22Rv1 (cell line): ENCODE results near the gene TTC7B.

Source experiments
- H3K27ac ChIP-seq: fragments of 450-650 bp; 2 replicates; pipeline ENCODE4 v1.5.1; 2017
- ZFX ChIP-seq: fragments of 450-650 bp; IDR thresholded peaks from 2 replicates; pipeline ENCODE4 v1.6.1; 2017; ENCODE audit warnings: antibody characterized with exemption, borderline replicate concordance
- TF ChIP-seq, protein P1 (sequence below): fragments of 450-650 bp; IDR thresholded peaks from 2 replicates; pipeline ENCODE4 v1.5.1; 2017; ENCODE audit warnings: mild to moderate bottlenecking

Gene TTC7B

DNA sequence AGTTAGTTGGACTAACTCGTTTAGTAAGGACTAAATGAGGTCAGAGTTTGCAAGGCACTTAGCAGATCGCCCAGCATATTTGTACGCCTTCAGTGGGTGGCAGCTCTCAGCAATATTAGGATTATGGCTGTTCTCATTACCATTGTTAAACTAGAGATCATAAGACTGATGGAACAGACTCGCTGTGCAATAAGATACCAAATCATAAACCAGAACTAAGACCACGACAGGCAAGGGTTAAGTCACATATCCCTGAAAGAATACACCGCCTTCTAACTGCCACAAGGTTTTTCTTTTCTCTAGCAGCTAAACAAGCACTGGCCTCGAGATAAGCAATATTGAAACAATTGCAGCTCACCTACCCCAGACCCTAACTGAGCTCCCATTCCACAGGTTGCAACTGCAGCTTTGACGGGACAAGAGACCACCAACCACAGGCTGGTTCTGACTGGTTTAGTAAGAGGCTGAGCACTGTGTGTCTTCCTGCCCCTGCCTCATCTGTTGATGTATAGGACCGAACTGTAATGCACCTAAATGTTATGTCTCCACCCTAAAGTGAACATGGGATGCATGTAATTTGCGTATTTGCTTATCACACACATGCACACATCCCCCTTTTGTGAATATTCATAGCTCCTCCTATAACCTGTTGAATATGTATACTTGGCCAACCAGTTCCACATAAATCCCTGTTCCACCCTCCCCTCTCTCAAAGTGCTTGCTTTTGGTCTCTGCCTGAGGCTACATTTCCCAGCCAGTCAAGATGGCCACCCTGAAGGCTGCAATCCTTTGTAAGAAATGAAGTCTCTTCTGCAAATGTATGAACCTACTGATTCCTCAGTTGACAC, 266.2 kb downstream of the TTC7B start:
- TF ChIP-seq, protein P1, sequence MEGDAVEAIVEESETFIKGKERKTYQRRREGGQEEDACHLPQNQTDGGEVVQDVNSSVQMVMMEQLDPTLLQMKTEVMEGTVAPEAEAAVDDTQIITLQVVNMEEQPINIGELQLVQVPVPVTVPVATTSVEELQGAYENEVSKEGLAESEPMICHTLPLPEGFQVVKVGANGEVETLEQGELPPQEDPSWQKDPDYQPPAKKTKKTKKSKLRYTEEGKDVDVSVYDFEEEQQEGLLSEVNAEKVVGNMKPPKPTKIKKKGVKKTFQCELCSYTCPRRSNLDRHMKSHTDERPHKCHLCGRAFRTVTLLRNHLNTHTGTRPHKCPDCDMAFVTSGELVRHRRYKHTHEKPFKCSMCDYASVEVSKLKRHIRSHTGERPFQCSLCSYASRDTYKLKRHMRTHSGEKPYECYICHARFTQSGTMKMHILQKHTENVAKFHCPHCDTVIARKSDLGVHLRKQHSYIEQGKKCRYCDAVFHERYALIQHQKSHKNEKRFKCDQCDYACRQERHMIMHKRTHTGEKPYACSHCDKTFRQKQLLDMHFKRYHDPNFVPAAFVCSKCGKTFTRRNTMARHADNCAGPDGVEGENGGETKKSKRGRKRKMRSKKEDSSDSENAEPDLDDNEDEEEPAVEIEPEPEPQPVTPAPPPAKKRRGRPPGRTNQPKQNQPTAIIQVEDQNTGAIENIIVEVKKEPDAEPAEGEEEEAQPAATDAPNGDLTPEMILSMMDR, result no peak
- TF ChIP-seq ZFX, result no peak
- H3K27ac ChIP-seq, result no peak overlapping the region

DNA sequence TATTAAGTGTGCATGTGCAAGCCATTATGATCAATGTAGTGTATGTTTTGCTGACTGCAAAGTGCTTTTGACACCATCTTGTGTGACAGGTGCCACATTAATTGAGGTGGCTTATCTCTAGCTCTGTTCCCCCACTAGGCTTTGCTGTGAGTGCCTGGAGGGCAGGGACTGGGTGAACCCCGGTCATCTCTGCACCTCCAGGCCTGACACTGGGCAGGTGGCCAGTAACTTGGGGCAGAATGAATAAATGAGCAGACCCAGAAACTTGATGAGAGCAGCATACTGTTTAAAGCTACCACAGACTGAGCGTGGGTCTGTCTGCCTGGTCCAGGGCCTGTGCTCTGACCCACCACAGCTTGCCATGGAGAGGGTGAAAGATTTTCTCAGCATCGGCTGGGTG, 267.8 kb downstream of the TTC7B start:
- TF ChIP-seq, protein P1, result no peak
- TF ChIP-seq ZFX, result no peak
- no peak overlapping the region for H3K27ac ChIP-seq

DNA sequence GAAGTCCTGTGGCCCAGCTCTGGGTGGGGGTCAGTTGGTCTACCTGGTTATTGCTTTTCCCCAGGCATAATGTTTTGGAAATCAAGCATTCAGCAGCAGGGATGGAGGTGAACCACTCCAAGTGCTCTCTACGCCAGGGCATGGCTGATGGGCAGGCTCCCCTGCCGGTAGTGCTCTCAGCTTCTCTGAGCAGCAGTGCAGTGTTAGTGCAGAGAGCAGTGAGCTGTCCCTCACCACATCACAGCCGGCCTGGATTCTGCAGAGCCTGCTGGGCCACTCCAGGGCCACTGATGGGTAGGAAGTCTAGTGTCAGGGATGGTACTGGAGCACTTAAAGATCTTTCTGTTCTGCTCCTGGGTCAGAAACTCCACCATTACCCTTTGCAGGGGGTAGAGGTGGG, 268.3 kb downstream of the TTC7B start:
- no peak overlapping the region for H3K27ac ChIP-seq

DNA sequence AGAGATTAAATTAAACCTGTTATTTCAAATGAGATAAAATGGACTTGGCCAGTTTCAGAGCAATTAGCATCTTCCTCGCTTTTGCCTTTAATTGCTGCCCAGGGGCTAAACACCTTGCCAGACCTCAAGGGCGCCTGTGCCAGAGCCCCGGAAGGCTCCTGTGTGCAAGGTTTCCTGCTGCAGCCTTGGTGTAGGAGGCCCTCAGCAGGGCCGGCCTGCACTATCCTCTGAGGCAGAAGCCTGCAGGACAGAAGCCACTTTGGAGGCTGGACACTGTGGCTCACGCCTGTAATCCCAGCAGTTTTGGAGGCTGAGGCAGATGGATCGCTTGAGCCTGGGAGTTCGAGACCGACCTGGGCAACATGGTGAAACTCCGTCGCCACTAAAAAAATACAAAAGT, 269.0 kb downstream of the TTC7B start:
- no peak for TF ChIP-seq ZFX
- TF ChIP-seq, protein P1, result no peak
- no peak overlapping the region for H3K27ac ChIP-seq

More for the DNA sequence above, 268.3 kb downstream of the TTC7B start:
- TF ChIP-seq ZFX, result no peak
- TF ChIP-seq, protein P1, result no peak

DNA sequence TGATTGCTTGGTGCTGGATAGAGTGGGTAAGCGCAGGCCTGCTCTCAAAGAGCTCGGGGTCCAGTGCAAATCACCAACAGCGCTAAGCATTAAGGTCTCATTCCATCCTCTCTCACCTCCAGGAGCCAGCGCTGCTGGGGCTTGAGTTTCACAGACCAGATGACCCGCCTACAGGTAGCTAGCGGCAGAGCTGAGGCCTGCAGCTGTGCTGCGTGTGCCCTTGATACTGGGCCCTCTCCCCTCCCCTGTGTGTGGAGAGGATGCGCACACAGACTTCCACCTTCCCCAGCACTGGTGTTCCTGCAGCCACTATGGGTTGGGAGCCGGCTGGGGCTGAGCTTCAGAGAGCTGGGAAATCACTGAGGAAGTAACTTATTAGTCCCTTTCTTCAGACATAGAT, 269.5 kb downstream of the TTC7B start:
- no peak overlapping the region for H3K27ac ChIP-seq
- TF ChIP-seq ZFX, result no peak
- TF ChIP-seq, protein P1, result no peak

DNA sequence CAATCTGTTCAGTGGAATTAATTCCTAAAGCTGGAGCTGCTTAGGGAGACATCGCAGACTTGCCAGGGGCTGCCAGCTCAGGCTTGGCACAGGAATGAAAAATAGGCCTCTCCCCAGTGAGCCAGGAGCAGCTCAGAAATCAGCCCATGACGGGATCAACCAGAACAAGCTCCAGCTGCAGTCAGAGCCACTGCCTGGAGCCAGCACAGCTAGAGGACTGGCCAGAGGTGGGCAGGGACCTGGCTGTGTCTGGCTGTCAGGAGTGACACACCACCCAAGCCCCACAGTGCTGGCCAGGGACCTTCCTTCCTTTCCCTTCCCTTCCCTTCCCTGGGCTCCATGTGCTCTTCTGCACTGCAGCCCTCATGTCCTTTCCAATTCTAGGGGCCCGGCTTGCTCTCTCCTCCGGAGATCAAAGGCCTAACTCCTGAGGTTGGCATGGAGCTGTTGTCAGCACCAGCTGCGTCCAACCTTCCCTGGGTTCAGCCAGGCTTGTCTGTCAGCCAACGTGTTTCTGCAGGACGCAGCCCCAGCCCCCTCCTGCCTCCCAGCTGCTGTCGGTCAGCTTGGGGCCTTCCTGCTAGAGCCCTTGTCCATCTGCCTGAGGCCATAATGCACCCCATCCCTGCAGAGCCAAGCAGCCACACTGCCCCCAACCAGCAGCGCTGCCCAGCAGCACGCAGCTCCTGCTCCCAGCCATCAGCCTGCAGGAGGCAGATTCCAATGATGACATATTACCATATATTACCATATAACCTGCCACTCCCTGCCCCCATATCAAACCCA, 270.1 kb downstream of the TTC7B start:
- TF ChIP-seq ZFX, result no peak
- TF ChIP-seq, protein P1, result no peak
- no peak overlapping the region for H3K27ac ChIP-seq

DNA sequence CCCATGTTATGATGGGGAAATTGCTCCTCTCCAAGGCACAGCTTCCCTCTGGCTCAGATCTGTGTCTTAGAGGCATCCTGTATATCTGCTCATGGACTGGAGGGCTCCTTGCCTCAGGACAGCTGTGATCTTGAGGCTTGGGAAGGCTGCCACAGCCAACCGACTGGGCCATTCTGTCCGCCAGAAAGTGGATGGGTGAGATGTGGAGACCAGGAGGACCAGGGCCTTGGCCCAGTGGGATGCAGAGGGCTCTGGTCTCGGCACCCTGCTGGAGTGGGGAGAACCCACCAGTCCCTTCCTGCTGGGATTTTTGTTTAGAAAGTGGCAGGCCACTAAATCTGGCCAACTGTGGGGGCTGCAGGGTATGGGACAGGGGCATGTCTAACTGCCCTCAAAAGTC, 270.8 kb downstream of the TTC7B start:
- TF ChIP-seq, protein P1, result no peak
- no peak for TF ChIP-seq ZFX

More for the DNA sequence above, 270.8 kb downstream of the TTC7B start:
- H3K27ac ChIP-seq, result no peak overlapping the region
